Neural cell (in vitro differentiated cells): ENCODE measurements around the gene IL25.
"Not testable (repeated sequence)": the region's sequence is repeated elsewhere in the genome, so short reads cannot be mapped to it uniquely, and the experiment has no call there.

Experiments
- EP300 ChIP-seq: fragments of 450-650 bp; conservative IDR thresholded peaks from 2 replicates; pipeline ENCODE4 v1.6.1; 2014; ENCODE audit warnings: antibody characterized with exemption, mild to moderate bottlenecking, moderate library complexity; ENCODE audit not compliant: poor library complexity, severe bottlenecking
- EZH2 ChIP-seq: fragments of 200-600, 300-800 bp; shearing (Covaris generic), sonication (generic); IDR thresholded peaks from 2 replicates; pipeline ENCODE4 v1.6.1; 2014; ENCODE audit warnings: antibody characterized with exemption, low read length, borderline replicate concordance, mild to moderate bottlenecking; ENCODE audit not compliant: insufficient read depth, poor library complexity, severe bottlenecking
- MXI1 ChIP-seq: fragments of 450-650 bp; conservative IDR thresholded peaks from 2 replicates; pipeline ENCODE4 v1.6.1; 2014; ENCODE audit warnings: antibody characterized with exemption, mild to moderate bottlenecking; ENCODE audit not compliant: poor library complexity, severe bottlenecking
- POLR2AphosphoS5 ChIP-seq: IDR thresholded peaks from 2 replicates; pipeline ENCODE4 v1.6.1; 2012
- SMC3 ChIP-seq: fragments of 450-650 bp; conservative IDR thresholded peaks from 2 replicates; pipeline ENCODE4 v1.6.1; 2014; ENCODE audit warnings: antibody characterized with exemption, mild to moderate bottlenecking, moderate library complexity; ENCODE audit not compliant: poor library complexity
- TF ChIP-seq, protein P1 (sequence below): fragments of 450-650 bp; IDR thresholded peaks from 2 replicates; pipeline ENCODE4 v1.5.1; 2014; ENCODE audit warnings: antibody characterized with exemption, mild to moderate bottlenecking, moderate library complexity; ENCODE audit not compliant: poor library complexity, severe bottlenecking
- TF ChIP-seq, protein P2 (sequence below): IDR thresholded peaks from 2 replicates; pipeline ENCODE4 v1.6.1; 2012; ENCODE audit warnings: borderline replicate concordance

DNA sequence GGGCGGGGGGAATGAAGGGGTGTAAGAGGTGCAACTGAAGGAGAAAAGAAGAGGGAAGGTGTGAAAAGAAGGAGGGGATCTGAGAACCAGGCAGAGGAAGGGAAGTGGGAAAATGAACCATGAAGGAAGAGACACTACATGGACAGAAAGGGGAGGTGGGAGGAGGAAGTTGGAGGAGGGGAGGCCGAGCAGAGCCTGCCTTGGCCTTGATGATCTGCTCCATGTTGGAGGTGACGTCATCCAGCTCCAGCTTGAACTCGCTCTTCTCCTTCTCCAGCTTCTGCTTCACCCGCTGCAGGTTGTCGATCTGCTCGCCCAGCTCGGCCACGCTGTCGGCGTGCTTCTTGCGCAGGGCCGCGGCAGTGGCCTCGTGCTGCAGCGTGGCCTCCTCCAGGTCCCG lies 47.0 kb downstream of the IL25 start:
- TF ChIP-seq, protein P1, sequence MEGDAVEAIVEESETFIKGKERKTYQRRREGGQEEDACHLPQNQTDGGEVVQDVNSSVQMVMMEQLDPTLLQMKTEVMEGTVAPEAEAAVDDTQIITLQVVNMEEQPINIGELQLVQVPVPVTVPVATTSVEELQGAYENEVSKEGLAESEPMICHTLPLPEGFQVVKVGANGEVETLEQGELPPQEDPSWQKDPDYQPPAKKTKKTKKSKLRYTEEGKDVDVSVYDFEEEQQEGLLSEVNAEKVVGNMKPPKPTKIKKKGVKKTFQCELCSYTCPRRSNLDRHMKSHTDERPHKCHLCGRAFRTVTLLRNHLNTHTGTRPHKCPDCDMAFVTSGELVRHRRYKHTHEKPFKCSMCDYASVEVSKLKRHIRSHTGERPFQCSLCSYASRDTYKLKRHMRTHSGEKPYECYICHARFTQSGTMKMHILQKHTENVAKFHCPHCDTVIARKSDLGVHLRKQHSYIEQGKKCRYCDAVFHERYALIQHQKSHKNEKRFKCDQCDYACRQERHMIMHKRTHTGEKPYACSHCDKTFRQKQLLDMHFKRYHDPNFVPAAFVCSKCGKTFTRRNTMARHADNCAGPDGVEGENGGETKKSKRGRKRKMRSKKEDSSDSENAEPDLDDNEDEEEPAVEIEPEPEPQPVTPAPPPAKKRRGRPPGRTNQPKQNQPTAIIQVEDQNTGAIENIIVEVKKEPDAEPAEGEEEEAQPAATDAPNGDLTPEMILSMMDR, result not testable (repeated sequence)
- not testable (repeated sequence) for TF ChIP-seq POLR2AphosphoS5, EP300, MXI1, EZH2, SMC3
- TF ChIP-seq, protein P2, sequence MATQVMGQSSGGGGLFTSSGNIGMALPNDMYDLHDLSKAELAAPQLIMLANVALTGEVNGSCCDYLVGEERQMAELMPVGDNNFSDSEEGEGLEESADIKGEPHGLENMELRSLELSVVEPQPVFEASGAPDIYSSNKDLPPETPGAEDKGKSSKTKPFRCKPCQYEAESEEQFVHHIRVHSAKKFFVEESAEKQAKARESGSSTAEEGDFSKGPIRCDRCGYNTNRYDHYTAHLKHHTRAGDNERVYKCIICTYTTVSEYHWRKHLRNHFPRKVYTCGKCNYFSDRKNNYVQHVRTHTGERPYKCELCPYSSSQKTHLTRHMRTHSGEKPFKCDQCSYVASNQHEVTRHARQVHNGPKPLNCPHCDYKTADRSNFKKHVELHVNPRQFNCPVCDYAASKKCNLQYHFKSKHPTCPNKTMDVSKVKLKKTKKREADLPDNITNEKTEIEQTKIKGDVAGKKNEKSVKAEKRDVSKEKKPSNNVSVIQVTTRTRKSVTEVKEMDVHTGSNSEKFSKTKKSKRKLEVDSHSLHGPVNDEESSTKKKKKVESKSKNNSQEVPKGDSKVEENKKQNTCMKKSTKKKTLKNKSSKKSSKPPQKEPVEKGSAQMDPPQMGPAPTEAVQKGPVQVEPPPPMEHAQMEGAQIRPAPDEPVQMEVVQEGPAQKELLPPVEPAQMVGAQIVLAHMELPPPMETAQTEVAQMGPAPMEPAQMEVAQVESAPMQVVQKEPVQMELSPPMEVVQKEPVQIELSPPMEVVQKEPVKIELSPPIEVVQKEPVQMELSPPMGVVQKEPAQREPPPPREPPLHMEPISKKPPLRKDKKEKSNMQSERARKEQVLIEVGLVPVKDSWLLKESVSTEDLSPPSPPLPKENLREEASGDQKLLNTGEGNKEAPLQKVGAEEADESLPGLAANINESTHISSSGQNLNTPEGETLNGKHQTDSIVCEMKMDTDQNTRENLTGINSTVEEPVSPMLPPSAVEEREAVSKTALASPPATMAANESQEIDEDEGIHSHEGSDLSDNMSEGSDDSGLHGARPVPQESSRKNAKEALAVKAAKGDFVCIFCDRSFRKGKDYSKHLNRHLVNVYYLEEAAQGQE, result not testable (repeated sequence)
